ENCODE results near the gene GRIN1. TPM values are rescaled to one million over a fixed set of nuclear protein-coding genes. Genes with fewer than 3 reads are reported as not detected.

GRIN1 gene
- total and polyA plus RNA-seq, 2 of the 13 experiments (the other 11 are each of a cell fraction or from before 2014, with no cell fraction given), result 0.13 TPM; not detected in 1

- TF ChIP-seq ZNF562 (CRISPR knock-in tag; IDR thresholded peaks at IDR 0.05; ENCODE audit: borderline replicate concordance) (no peak), CREB1 (IDR thresholded peaks at IDR 0.05) (peak; percentile 56; the same call in 1 of the 2 replicates), CREB1 (CRISPR knock-in tag; IDR thresholded peaks at IDR 0.05) (peak; percentile 75), FOXC1 (CRISPR knock-in tag; IDR thresholded peaks at IDR 0.05; ENCODE audit: borderline replicate concordance) (peak; percentile 77; the same call in 1 of the 2 replicates), PHB2 (IDR thresholded peaks at IDR 0.05; ENCODE audit: partially characterized antibody) (no peak), PBX2 (CRISPR knock-in tag; IDR thresholded peaks at IDR 0.05) (0 out of 2 replicates have a peak, but pooled peaks have one; percentile 38), ZNF709 (CRISPR knock-in tag; IDR thresholded peaks at IDR 0.05) (peak; percentile 46; the same call in 1 of the 2 replicates), ZNF484 (CRISPR knock-in tag; IDR thresholded peaks at IDR 0.05; ENCODE audit: borderline replicate concordance, low read depth) (no peak), ZBTB7B (CRISPR knock-in tag; IDR thresholded peaks at IDR 0.05) (peak; percentile 93), ZNF891 (CRISPR knock-in tag; IDR thresholded peaks at IDR 0.05) (no peak), JUN (CRISPR knock-in tag; IDR thresholded peaks at IDR 0.05) (peak; percentile 31; the same call in 1 of the 2 replicates), ZNF737 (CRISPR knock-in tag; IDR thresholded peaks at IDR 0.05; ENCODE audit: borderline replicate concordance) (no peak), ZNF703 (CRISPR knock-in tag; IDR thresholded peaks at IDR 0.05; ENCODE audit: borderline replicate concordance) (no peak), NCOA2 (CRISPR knock-in tag; IDR thresholded peaks at IDR 0.05) (peak; percentile 52), ZNF746 (CRISPR knock-in tag; IDR thresholded peaks at IDR 0.05) (no peak), ZNF317 (CRISPR knock-in tag; IDR thresholded peaks at IDR 0.05) (no peak), MAFG (CRISPR knock-in tag; IDR thresholded peaks at IDR 0.05) (no peak), PREB (CRISPR knock-in tag; IDR thresholded peaks at IDR 0.05) (no peak), HNRNPH1 (optimal IDR thresholded peaks at IDR 0.05; ENCODE audit: low read depth, low read length) (no peak), GFI1 (CRISPR knock-in tag; IDR thresholded peaks at IDR 0.05; ENCODE audit: borderline replicate concordance) (peak; percentile 74; the same call in 1 of the 2 replicates), AKAP8 (CRISPR knock-in tag; IDR thresholded peaks at IDR 0.05) (peak; percentile 94)
- TF ChIP-seq, protein P1, sequence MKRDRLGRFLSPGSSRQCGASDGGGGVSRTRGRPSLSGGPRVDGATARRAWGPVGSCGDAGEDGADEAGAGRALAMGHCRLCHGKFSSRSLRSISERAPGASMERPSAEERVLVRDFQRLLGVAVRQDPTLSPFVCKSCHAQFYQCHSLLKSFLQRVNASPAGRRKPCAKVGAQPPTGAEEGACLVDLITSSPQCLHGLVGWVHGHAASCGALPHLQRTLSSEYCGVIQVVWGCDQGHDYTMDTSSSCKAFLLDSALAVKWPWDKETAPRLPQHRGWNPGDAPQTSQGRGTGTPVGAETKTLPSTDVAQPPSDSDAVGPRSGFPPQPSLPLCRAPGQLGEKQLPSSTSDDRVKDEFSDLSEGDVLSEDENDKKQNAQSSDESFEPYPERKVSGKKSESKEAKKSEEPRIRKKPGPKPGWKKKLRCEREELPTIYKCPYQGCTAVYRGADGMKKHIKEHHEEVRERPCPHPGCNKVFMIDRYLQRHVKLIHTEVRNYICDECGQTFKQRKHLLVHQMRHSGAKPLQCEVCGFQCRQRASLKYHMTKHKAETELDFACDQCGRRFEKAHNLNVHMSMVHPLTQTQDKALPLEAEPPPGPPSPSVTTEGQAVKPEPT (CRISPR knock-in tag; IDR thresholded peaks at IDR 0.05; ENCODE audit: low read depth), result no peak
- TF ChIP-seq, protein P2, sequence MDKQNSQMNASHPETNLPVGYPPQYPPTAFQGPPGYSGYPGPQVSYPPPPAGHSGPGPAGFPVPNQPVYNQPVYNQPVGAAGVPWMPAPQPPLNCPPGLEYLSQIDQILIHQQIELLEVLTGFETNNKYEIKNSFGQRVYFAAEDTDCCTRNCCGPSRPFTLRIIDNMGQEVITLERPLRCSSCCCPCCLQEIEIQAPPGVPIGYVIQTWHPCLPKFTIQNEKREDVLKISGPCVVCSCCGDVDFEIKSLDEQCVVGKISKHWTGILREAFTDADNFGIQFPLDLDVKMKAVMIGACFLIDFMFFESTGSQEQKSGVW (CRISPR knock-in tag; IDR thresholded peaks at IDR 0.05; ENCODE audit: borderline replicate concordance), result no peak
- TF ChIP-seq, protein P3, sequence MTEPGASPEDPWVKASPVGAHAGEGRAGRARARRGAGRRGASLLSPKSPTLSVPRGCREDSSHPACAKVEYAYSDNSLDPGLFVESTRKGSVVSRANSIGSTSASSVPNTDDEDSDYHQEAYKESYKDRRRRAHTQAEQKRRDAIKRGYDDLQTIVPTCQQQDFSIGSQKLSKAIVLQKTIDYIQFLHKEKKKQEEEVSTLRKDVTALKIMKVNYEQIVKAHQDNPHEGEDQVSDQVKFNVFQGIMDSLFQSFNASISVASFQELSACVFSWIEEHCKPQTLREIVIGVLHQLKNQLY (CRISPR knock-in tag; IDR thresholded peaks at IDR 0.05), result peak; percentile 66; the same call in 1 of the 2 replicates
These were observed 61.6 kb downstream of the GRIN1 start, which contains the start of gene TPRN (continued) for GRCh38 chr9:137200311-137201204.

Measured in HepG2 (cell line).